Panc1 (cell line): ENCODE data around the gene SDK1. TPM values are rescaled to one million over a fixed set of nuclear protein-coding genes. Genes with fewer than 3 reads are reported as not detected.

Experiments used
- ATAC-seq: fragments of 200-7000 bp; cut with Tn5 transposase; 2 replicates; pipeline ENCODE4 v1.9.1; 2020; ENCODE audit warnings: mild to moderate bottlenecking, moderate library complexity
- BruUV-seq: library from RNA; stranded (reverse); fragments of 400-500 nt; replicated peaks from 2 replicates; lab custom pipeline; 2021; lab: Mats Ljungman, UMichigan
- CTCF ChIA-PET: fragments of 300-600 bp; sonication (Branson Sonifier 250); formaldehyde crosslinking; loops from one replicate; lab custom pipeline; 2022; ENCODE audit warnings: antibody characterized with exemption; lab: Charles Lee
- POLR2A ChIA-PET: fragments of 300-600 bp; sonication (Branson Sonifier 250); formaldehyde crosslinking; loops from one replicate; lab custom pipeline; 2022; ENCODE audit warnings: antibody characterized with exemption; lab: Charles Lee
- DNase-seq: peaks from one replicate; pipeline ENCODE4 v3.0.0-alpha.2; 2010; ENCODE audit warnings: low read depth, low spot score
- H3K27ac ChIP-seq: 2 replicates; pipeline ENCODE4 v1.5.1; 2011; ENCODE audit warnings: mild to moderate bottlenecking, low read length, inconsistent platforms
- H3K27me3 ChIP-seq: fragments of 200-500 bp; sonication (Bioruptor generic); 2 replicates; pipeline ENCODE4 v1.6.0; 2014; ENCODE audit warnings: low read length, inconsistent platforms; ENCODE audit not compliant: control insufficient read depth, insufficient read depth
- H3K36me3 ChIP-seq: fragments of 200-500 bp; sonication (Bioruptor generic); 2 replicates; pipeline ENCODE4 v1.5.1; 2014; ENCODE audit warnings: inconsistent platforms, mild to moderate bottlenecking, low read length, moderate library complexity; ENCODE audit not compliant: control insufficient read depth, insufficient read depth
- H3K4me1 ChIP-seq: 2 replicates; pipeline ENCODE4 v1.5.1; 2011; ENCODE audit warnings: inconsistent platforms, mild to moderate bottlenecking, low read length, moderate library complexity; ENCODE audit not compliant: control insufficient read depth, insufficient read depth
- H3K4me3 ChIP-seq, 2 experiments: 2 replicates each; pipeline ENCODE4 v1.5.1; 2011 to 2012; ENCODE audit warnings: low read depth in 2 of 2, low read length in 2 of 2, mild to moderate bottlenecking in 2 of 2, inconsistent platforms in 1 of 2, moderate library complexity in 1 of 2
- H3K9me3 ChIP-seq: fragments of 200-500 bp; sonication (Bioruptor generic); 2 replicates; pipeline ENCODE4 v1.5.1; 2014; ENCODE audit warnings: low read depth, mild to moderate bottlenecking, inconsistent platforms, low read length, moderate library complexity; ENCODE audit not compliant: control insufficient read depth, insufficient read depth
- POLR2AphosphoS5 ChIP-seq: IDR thresholded peaks from 2 replicates; pipeline ENCODE4 v1.6.1; 2012; ENCODE audit warnings: mild to moderate bottlenecking, low read depth, low read length, moderate library complexity
- SIN3A ChIP-seq: IDR thresholded peaks from 2 replicates; pipeline ENCODE4 v1.6.1; 2012; ENCODE audit warnings: low read depth, mild to moderate bottlenecking, low read length, moderate library complexity, borderline replicate concordance; ENCODE audit not compliant: insufficient read depth
- TCF7L2 ChIP-seq: IDR thresholded peaks from 2 replicates; pipeline ENCODE4 v1.6.1; 2011; ENCODE audit warnings: mild to moderate bottlenecking, low read depth, low read length, inconsistent platforms
- in situ Hi-C: cut with HindIII; loops from 2 replicates; pipeline ENCODE4 v1.10.0; 2016; ENCODE audit warnings: low sequenced_read_pairs, low pct_unique_long_range_greater_than_20kb
- intact Hi-C: fragments of 100-400 bp; cut with micrococcal nuclease; formaldehyde crosslinking; loops from one replicate; pipeline ENCODE4 v1.10.0; 2022; ENCODE audit not compliant: unreplicated experiment
- total RNA-seq: library from RNA; stranded (reverse); gene quantifications from one replicate; pipeline ENCODE4 v1.2.1, GENCODE V29; 2021; ENCODE audit not compliant: unreplicated experiment
- TF ChIP-seq, protein P1 (sequence below), 2 experiments: IDR thresholded peaks; 2 replicates each; pipeline ENCODE4 v1.6.1; 2011 to 2012; ENCODE audit warnings: low read depth in 2 of 2, control low read depth in 1 of 2, low read length in 1 of 2, mild to moderate bottlenecking in 1 of 2, moderate library complexity in 1 of 2; ENCODE audit not compliant: insufficient read depth in 1 of 2
- TF ChIP-seq, protein P2 (sequence below): fragments of 450-650 bp; IDR thresholded peaks from 2 replicates; pipeline ENCODE4 v1.5.1; 2017; ENCODE audit warnings: mild to moderate bottlenecking

SDK1 gene
- total RNA-seq, 1 experiment from 2014 or later, result 47.4 TPM

- in situ Hi-C loops, result no loop called here
Measured at GRCh38 chr7:3349126-3349525, 48.1 kb downstream of the SDK1 start.

GRCh38 chr7:3356173-3356572 is 55.1 kb downstream of the SDK1 start:
- H3K36me3 ChIP-seq, result no peaks in the 10 kb centered on the region
- no peak overlapping the region for H3K4me3 ChIP-seq
- no peak for DNase-seq
- in situ Hi-C loops (no loop called here), intact Hi-C loops (no loop called here)
- H3K4me1 ChIP-seq, result peaks cover 30% of the 10 kb centered on the region
- no peak for ATAC-seq
- CTCF ChIA-PET, result no interaction called here
- no peaks in the 10 kb centered on the region for H3K27me3 ChIP-seq
- POLR2A ChIA-PET, result no interaction called here
- BruUV-seq, result no TSS peak
- no peaks in the 10 kb centered on the region for H3K9me3 ChIP-seq
- TF ChIP-seq SIN3A (no peak), TCF7L2 (no peak)
- H3K27ac ChIP-seq, result no peak overlapping the region

More at GRCh38 chr7:3349126-3349525, 48.1 kb downstream of the SDK1 start:
- Histone ChIP-seq H3K36me3 (no peaks in the 10 kb centered on the region), H3K27me3 (no peaks in the 10 kb centered on the region), H3K27ac (no peak overlapping the region), H3K4me1 (peaks cover 5% of the 10 kb centered on the region), H3K9me3 (no peaks in the 10 kb centered on the region), H3K4me3 (no peak overlapping the region)
- no peak for TF ChIP-seq TCF7L2
- TF ChIP-seq, protein P1, sequence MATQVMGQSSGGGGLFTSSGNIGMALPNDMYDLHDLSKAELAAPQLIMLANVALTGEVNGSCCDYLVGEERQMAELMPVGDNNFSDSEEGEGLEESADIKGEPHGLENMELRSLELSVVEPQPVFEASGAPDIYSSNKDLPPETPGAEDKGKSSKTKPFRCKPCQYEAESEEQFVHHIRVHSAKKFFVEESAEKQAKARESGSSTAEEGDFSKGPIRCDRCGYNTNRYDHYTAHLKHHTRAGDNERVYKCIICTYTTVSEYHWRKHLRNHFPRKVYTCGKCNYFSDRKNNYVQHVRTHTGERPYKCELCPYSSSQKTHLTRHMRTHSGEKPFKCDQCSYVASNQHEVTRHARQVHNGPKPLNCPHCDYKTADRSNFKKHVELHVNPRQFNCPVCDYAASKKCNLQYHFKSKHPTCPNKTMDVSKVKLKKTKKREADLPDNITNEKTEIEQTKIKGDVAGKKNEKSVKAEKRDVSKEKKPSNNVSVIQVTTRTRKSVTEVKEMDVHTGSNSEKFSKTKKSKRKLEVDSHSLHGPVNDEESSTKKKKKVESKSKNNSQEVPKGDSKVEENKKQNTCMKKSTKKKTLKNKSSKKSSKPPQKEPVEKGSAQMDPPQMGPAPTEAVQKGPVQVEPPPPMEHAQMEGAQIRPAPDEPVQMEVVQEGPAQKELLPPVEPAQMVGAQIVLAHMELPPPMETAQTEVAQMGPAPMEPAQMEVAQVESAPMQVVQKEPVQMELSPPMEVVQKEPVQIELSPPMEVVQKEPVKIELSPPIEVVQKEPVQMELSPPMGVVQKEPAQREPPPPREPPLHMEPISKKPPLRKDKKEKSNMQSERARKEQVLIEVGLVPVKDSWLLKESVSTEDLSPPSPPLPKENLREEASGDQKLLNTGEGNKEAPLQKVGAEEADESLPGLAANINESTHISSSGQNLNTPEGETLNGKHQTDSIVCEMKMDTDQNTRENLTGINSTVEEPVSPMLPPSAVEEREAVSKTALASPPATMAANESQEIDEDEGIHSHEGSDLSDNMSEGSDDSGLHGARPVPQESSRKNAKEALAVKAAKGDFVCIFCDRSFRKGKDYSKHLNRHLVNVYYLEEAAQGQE (IDR thresholded peaks at IDR 0.05; ENCODE audit: insufficient read depth in 1 of 2, low read depth in 2 of 2, low read length in 1 of 2), result no peak
- no peak for TF ChIP-seq SIN3A
- TF ChIP-seq, protein P2, sequence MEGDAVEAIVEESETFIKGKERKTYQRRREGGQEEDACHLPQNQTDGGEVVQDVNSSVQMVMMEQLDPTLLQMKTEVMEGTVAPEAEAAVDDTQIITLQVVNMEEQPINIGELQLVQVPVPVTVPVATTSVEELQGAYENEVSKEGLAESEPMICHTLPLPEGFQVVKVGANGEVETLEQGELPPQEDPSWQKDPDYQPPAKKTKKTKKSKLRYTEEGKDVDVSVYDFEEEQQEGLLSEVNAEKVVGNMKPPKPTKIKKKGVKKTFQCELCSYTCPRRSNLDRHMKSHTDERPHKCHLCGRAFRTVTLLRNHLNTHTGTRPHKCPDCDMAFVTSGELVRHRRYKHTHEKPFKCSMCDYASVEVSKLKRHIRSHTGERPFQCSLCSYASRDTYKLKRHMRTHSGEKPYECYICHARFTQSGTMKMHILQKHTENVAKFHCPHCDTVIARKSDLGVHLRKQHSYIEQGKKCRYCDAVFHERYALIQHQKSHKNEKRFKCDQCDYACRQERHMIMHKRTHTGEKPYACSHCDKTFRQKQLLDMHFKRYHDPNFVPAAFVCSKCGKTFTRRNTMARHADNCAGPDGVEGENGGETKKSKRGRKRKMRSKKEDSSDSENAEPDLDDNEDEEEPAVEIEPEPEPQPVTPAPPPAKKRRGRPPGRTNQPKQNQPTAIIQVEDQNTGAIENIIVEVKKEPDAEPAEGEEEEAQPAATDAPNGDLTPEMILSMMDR, result no peak
- no peak for TF ChIP-seq POLR2AphosphoS5
- CTCF ChIA-PET, result interaction anchor here (0.7 kb wide), 1 partner anchor 12 kb away, joined by 3 read pairs; no protein-coding TSS in a partner anchor
- no TSS peak for BruUV-seq
- ATAC-seq (no peak), DNase-seq (no peak)
- POLR2A ChIA-PET, result interaction anchor here (0.6 kb wide), 1 partner anchor 545 kb away, joined by 9 read pairs; no protein-coding TSS in a partner anchor
- intact Hi-C loops, result no loop called here

DNA sequence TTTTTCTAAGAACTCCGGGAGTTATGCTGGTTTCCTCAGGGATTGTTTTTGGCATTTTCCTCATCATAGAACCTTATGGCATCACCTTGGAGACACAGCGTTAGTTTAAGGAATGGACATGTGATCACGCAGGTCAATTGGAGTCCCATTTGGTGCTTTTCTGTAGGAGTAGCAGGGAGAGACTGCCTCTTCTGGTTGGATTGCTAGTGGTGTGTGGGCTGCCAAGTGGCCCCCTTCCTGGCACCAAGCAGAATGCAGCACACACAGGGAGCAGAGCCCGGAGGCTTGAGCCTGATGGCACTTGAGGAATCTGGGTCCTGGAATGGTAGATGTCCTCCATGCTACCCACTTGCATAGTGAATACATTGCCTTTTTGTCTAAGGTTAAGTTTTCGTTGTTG is 57.9 kb downstream of the SDK1 start:
- no peak for ATAC-seq
- Histone ChIP-seq H3K27me3 (no peaks in the 10 kb centered on the region), H3K4me1 (peaks cover 30% of the 10 kb centered on the region), H3K27ac (no peak overlapping the region), H3K4me3 (no peak overlapping the region), H3K9me3 (no peaks in the 10 kb centered on the region), H3K36me3 (no peaks in the 10 kb centered on the region)
- POLR2A ChIA-PET, result no interaction called here
- no TSS peak for BruUV-seq
- DNase-seq, result no peak
- intact Hi-C loops, result no loop called here
- CTCF ChIA-PET, result no interaction called here
- in situ Hi-C loops, result no loop called here
- TF ChIP-seq, protein P1 (IDR thresholded peaks at IDR 0.05; ENCODE audit: insufficient read depth in 1 of 2, low read depth in 2 of 2, low read length in 1 of 2), result no peak
- TF ChIP-seq TCF7L2 (no peak), POLR2AphosphoS5 (no peak), SIN3A (no peak)
- TF ChIP-seq, protein P2, result no peak
